Lower leg skin (tissue), 3 donors: ENCODE results near the gene GALNT12.

Experiments used
- POLR2A ChIP-seq, 2 donors: fragments of 450-650 bp; IDR thresholded peaks; one replicate each; pipeline ENCODE4 v1.6.1; 2016 to 2017; ENCODE audit warnings: antibody characterized with exemption in 2 of 2, mild to moderate bottlenecking in 1 of 2, moderate library complexity in 1 of 2
- TF ChIP-seq, protein P1 (sequence below), 3 donors: fragments of 450-650 bp; IDR thresholded peaks; one replicate each; pipeline ENCODE4 v1.5.1; 2016; ENCODE audit warnings: antibody characterized with exemption in 3 of 3, mild to moderate bottlenecking in 3 of 3, moderate library complexity in 2 of 3

GRCh38 chr9:98899408-98900056 lies 92.1 kb downstream of the GALNT12 start:
- TF ChIP-seq, protein P1, sequence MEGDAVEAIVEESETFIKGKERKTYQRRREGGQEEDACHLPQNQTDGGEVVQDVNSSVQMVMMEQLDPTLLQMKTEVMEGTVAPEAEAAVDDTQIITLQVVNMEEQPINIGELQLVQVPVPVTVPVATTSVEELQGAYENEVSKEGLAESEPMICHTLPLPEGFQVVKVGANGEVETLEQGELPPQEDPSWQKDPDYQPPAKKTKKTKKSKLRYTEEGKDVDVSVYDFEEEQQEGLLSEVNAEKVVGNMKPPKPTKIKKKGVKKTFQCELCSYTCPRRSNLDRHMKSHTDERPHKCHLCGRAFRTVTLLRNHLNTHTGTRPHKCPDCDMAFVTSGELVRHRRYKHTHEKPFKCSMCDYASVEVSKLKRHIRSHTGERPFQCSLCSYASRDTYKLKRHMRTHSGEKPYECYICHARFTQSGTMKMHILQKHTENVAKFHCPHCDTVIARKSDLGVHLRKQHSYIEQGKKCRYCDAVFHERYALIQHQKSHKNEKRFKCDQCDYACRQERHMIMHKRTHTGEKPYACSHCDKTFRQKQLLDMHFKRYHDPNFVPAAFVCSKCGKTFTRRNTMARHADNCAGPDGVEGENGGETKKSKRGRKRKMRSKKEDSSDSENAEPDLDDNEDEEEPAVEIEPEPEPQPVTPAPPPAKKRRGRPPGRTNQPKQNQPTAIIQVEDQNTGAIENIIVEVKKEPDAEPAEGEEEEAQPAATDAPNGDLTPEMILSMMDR (IDR thresholded peaks at IDR 0.05) = no peak
- TF ChIP-seq POLR2A (IDR thresholded peaks at IDR 0.05) = no peak
